ENCODE data around the gene ABHD3. TPM values are rescaled to one million over a fixed set of nuclear protein-coding genes. Genes with fewer than 3 reads are reported as not detected.
"Not testable (repeated sequence)": the region's sequence is repeated elsewhere in the genome, so short reads cannot be mapped to it uniquely, and the experiment has no call there.

Gene ABHD3
- total RNA-seq, 2 experiments from 2014 or later: 47.9 to 62.6 TPM

DNA sequence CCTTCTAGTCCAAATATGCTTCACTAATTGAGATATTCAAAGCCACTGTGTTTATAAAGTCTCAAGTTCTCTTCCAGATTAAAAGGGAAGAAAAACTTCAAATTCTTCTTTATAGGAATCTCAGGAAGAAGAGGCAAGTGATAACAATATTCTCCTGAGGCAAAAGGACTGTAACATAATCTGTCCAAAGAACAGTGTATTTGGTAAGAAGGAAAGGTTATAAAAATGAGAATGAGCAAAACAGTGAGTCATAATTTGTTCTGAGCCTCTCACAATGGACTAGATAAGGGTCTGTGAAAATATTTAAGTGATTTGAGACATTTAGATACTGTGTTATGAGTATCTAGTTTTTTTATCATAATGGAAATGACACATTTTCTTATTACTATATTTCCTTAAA, 48.2 kb downstream of the ABHD3 start:
- Mint-ChIP-seq H3K4me3 (no peak overlapping the region), H3K27me3 (no peaks in the 10 kb centered on the region), H3K4me1 (peaks cover 13% of the 10 kb centered on the region), H3K27ac (no peak overlapping the region), H3K36me3 (peaks cover 40% of the 10 kb centered on the region), H3K9me3 (ENCODE audit: low read depth) (no peaks in the 10 kb centered on the region)
- no peak for ATAC-seq
- DNase-seq: no peak
- CTCF ChIA-PET: no interaction called here

DNA sequence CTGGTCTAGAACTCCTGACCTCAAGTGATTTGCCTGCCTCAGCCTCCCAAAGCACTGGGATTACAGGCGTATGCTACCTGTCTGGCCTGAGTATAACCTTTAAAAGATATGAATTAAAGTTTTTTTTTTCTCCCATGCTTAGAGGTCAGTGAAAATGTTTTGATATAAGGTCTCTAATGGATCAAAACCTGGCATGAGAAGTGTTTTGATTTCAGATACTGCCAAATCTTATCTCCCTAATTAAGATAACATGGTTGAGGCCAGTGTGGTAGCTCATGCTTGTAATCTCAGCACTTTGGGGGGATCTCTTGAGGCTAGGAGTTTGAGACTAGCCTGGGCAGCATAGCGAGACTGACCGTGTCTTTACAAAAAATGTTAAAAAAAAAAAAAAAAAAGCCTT, 51.2 kb downstream of the ABHD3 start:
- Mint-ChIP-seq H3K4me3 (no peak overlapping the region), H3K27me3 (no peaks in the 10 kb centered on the region), H3K36me3 (peaks cover 38% of the 10 kb centered on the region), H3K27ac (no peak overlapping the region), H3K4me1 (peaks cover 3% of the 10 kb centered on the region), H3K9me3 (ENCODE audit: low read depth) (no peaks in the 10 kb centered on the region)
- no peak for DNase-seq
- CTCF ChIA-PET: interaction anchor here (1.1 to 1.4 kb wide), 2 partner anchors 9 to 41 kb away, joined by 3 to 4 read pairs; partner anchors contain the start of gene SNRPD1
- no peak for ATAC-seq

DNA sequence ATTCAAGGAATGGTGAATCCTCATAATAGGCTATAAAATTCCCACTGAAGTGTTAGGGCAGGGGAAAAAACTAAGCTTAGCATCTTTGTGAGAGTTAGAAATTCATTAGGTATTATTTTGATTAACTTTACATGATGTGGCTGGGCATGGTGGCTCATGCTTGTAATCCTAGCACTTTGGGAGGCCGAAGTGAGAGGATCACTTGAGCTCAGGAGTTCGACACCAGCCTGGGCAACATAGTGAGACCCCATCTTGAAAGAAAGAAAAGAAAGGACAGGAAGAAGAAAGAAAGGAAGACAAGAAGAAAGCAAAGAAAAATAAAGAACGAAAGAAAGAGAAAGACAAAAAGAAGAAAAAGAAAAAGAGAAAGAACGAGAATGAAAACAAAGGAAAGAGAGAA, 52.5 kb downstream of the ABHD3 start:
- H3K27me3 Mint-ChIP-seq: no peaks in the 10 kb centered on the region
- no peaks in the 10 kb centered on the region for H3K9me3 Mint-ChIP-seq (ENCODE audit: low read depth)
- H3K4me1 Mint-ChIP-seq: peaks cover 3% of the 10 kb centered on the region
- H3K27ac Mint-ChIP-seq: no peak overlapping the region
- no peak overlapping the region for H3K4me3 Mint-ChIP-seq
- peaks cover 35% of the 10 kb centered on the region for H3K36me3 Mint-ChIP-seq
- CTCF ChIA-PET: interaction anchor here (1.4 kb wide), 1 partner anchor 40 kb away, joined by 4 read pairs; the partner anchor contains the start of gene SNRPD1
- ATAC-seq (no peak), DNase-seq (no peak)

GRCh38 chr18:21650311-21650710, 54.3 kb downstream of the ABHD3 start:
- no peak for DNase-seq
- Mint-ChIP-seq H3K9me3 (ENCODE audit: low read depth) (no peaks in the 10 kb centered on the region), H3K4me1 (peaks cover 3% of the 10 kb centered on the region), H3K4me3 (no peak overlapping the region), H3K36me3 (peaks cover 26% of the 10 kb centered on the region), H3K27ac (no peak overlapping the region), H3K27me3 (no peaks in the 10 kb centered on the region)
- CTCF ChIA-PET: no interaction called here
- no peak for ATAC-seq

DNA sequence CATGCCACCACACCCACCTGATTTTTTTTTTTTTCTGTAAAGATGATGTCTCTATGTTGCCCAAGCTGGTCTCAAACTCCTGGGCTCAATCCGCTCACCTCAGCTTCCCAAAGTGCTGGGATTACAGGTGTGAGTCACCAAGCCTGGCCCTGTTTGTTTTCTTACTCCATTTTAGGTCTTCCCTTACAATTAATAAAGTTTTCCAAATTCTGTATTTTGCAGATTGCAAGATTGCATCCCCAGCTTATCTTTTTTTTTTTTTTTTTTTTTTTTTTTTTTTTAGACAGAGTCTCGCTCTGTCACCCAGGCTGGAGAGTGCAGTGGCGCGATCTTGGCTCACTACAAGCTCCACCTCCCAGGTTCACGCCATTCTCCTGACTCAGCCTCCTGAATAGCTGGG, 64.2 kb downstream of the ABHD3 start:
- not testable (repeated sequence) for H3K4me1 Mint-ChIP-seq; H3K9me3 Mint-ChIP-seq (ENCODE audit: low read depth); DNase-seq; H3K27ac Mint-ChIP-seq; ATAC-seq; H3K4me3 Mint-ChIP-seq; H3K27me3 Mint-ChIP-seq
- CTCF ChIA-PET: interaction anchor here (0.6 kb wide), 1 partner anchor 60 kb away, joined by 4 read pairs; no protein-coding TSS in a partner anchor
- peaks cover 10% of the 10 kb centered on the region for H3K36me3 Mint-ChIP-seq

DNA sequence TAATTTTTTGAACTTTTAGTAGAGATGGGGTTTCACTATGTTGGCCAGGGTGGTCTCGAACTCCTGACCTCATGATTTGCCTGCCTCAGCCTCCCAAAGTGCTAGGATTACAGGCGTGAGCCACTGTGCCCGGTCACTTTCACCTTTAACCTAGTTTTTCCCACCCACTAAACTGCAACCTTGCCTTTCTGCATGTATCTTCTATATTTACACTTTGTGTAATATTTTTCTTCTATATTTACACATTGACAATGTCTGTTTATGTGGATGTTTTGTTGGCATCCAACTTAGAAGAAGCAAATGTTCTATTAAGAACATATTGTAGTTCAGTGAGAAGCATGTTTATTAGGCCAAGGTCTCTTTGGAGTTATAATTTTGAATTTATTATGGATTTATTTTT, 65.8 kb downstream of the ABHD3 start:
- no peak for ATAC-seq
- H3K27ac Mint-ChIP-seq: peak overlapping the region; percentile 38

GRCh38 chr18:21636769-21637168, 67.8 kb downstream of the ABHD3 start:
- DNase-seq: no peak
- CTCF ChIA-PET: no interaction called here

More for the DNA sequence above, 65.8 kb downstream of the ABHD3 start:
- Mint-ChIP-seq H3K27me3 (no peaks in the 10 kb centered on the region), H3K36me3 (peaks cover 11% of the 10 kb centered on the region), H3K4me1 (no peaks in the 10 kb centered on the region), H3K4me3 (no peak overlapping the region), H3K9me3 (ENCODE audit: low read depth) (no peaks in the 10 kb centered on the region)
- CTCF ChIA-PET: no interaction called here
- DNase-seq: no peak

GRCh38 chr18:21634588-21635199, 69.9 kb downstream of the ABHD3 start:
- DNase-seq (no peak), ATAC-seq (no peak)
- H3K27ac Mint-ChIP-seq: no peak overlapping the region
- H3K27me3 Mint-ChIP-seq: no peaks in the 10 kb centered on the region
- no peak overlapping the region for H3K4me3 Mint-ChIP-seq
- no peaks in the 10 kb centered on the region for H3K9me3 Mint-ChIP-seq (ENCODE audit: low read depth)
- CTCF ChIA-PET: interaction anchor here (0.6 to 1.1 kb wide), 2 partner anchors 21 to 34 kb away, joined by 3 read pairs; partner anchors contain the start of gene ESCO1
- no peaks in the 10 kb centered on the region for H3K4me1 Mint-ChIP-seq
- peaks cover 21% of the 10 kb centered on the region for H3K36me3 Mint-ChIP-seq

More at GRCh38 chr18:21636769-21637168, 67.8 kb downstream of the ABHD3 start:
- H3K4me3 Mint-ChIP-seq: no peak overlapping the region
- H3K9me3 Mint-ChIP-seq (ENCODE audit: low read depth): no peaks in the 10 kb centered on the region
- H3K27ac Mint-ChIP-seq: no peak overlapping the region
- no peak for ATAC-seq
- no peaks in the 10 kb centered on the region for H3K27me3 Mint-ChIP-seq
- peaks cover 14% of the 10 kb centered on the region for H3K36me3 Mint-ChIP-seq
- no peaks in the 10 kb centered on the region for H3K4me1 Mint-ChIP-seq

- H3K27ac Mint-ChIP-seq: no peak overlapping the region
These were observed 72.2 kb downstream of the ABHD3 start for GRCh38 chr18:21632393-21632792.

GRCh38 chr18:21629089-21629832, 75.3 kb downstream of the ABHD3 start:
- Mint-ChIP-seq H3K27me3 (no peaks in the 10 kb centered on the region), H3K4me3 (peak overlapping the region; percentile 23), H3K27ac (peak overlapping the region; percentile 78), H3K9me3 (ENCODE audit: low read depth) (no peaks in the 10 kb centered on the region), H3K36me3 (peaks cover 45% of the 10 kb centered on the region), H3K4me1 (peaks cover 21% of the 10 kb centered on the region)
- no peak for DNase-seq
- no peak for ATAC-seq
- CTCF ChIA-PET: interaction anchor here (1.0 to 1.9 kb wide), 5 partner anchors 10 to 75 kb away, joined by 3 to 8 read pairs (median 3); partner anchors contain the start of genes ABHD3 and ESCO1

More at GRCh38 chr18:21632393-21632792, 72.2 kb downstream of the ABHD3 start:
- CTCF ChIA-PET: interaction anchor here (0.7 to 1.8 kb wide), 4 partner anchors 10 to 159 kb away, joined by 4 to 10 read pairs (median 4); partner anchors contain the start of genes ESCO1 and SNRPD1
- H3K9me3 Mint-ChIP-seq (ENCODE audit: low read depth): no peaks in the 10 kb centered on the region
- H3K27me3 Mint-ChIP-seq: no peaks in the 10 kb centered on the region
- ATAC-seq (no peak), DNase-seq (no peak)
- no peak overlapping the region for H3K4me3 Mint-ChIP-seq
- H3K36me3 Mint-ChIP-seq: peaks cover 37% of the 10 kb centered on the region
- H3K4me1 Mint-ChIP-seq: peaks cover 16% of the 10 kb centered on the region

DNA sequence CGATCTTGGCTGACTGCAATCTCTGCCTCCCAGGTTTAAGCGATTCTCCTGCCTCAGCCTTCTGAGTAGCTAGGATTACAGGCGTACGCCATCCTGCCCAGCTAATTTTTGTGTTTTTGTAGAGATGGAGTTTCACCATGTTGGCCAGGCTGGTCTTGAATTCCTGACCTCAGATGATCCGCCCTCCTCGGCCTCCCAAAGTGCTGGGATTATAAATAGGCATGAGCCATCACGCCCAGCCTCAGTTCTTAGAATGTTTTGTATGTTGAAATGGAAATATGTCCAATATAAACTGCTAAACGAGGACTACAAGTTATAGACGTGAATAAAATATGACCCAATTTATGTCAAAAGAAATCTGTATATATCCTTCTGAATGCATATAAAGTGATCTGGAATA, 82.9 kb downstream of the ABHD3 start:
- H3K4me3 Mint-ChIP-seq; DNase-seq; H3K27me3 Mint-ChIP-seq; ATAC-seq; H3K27ac Mint-ChIP-seq; H3K9me3 Mint-ChIP-seq (ENCODE audit: low read depth): not testable (repeated sequence)
- Mint-ChIP-seq H3K4me1 (peaks cover 25% of the 10 kb centered on the region), H3K36me3 (peaks cover 50% of the 10 kb centered on the region)
- CTCF ChIA-PET: interaction anchor here (1.5 kb wide), 1 partner anchor 9 kb away, joined by 5 read pairs; the partner anchor contains the start of gene SNRPD1

GRCh38 chr18:21612125-21613039, 92.2 kb downstream of the ABHD3 start, which contains the start of gene SNRPD1:
Gene SNRPD1, plus strand, starts transcription at chr18:21612314. Its CDS starts 116 bp downstream, at chr18:21612430.
- Mint-ChIP-seq H3K36me3 (peaks cover 28% of the 10 kb centered on the region), H3K27ac (peak within 1 kb of the TSS; percentile 98), H3K9me3 (ENCODE audit: low read depth) (no peaks in the 10 kb centered on the region), H3K4me3 (peak within 1 kb of the TSS; percentile 88), H3K27me3 (no peaks in the 10 kb centered on the region), H3K4me1 (peaks cover 33% of the 10 kb centered on the region)
- CTCF ChIA-PET: interaction anchor here (0.7 to 6.2 kb wide), 17 partner anchors 10 to 329 kb away, joined by 3 to 113 read pairs (median 4); partner anchors contain the start of gene ESCO1
- DNase-seq (peak; percentile 92), ATAC-seq (peak; percentile 97)
